DMS53 treated with DMSO at 0.1 percent for 48 hours (cell line): ENCODE data around the gene SLC1A3.
"Not testable (repeated sequence)": the region's sequence is repeated elsewhere in the genome, so short reads cannot be mapped to it uniquely, and the experiment has no call there.

Source experiments
- DNase-seq: peaks from one replicate; lab custom pipeline; 2025; ENCODE audit not compliant: unreplicated experiment; lab: John Stamatoyannopoulos, UW

SLC1A3 gene

DNA sequence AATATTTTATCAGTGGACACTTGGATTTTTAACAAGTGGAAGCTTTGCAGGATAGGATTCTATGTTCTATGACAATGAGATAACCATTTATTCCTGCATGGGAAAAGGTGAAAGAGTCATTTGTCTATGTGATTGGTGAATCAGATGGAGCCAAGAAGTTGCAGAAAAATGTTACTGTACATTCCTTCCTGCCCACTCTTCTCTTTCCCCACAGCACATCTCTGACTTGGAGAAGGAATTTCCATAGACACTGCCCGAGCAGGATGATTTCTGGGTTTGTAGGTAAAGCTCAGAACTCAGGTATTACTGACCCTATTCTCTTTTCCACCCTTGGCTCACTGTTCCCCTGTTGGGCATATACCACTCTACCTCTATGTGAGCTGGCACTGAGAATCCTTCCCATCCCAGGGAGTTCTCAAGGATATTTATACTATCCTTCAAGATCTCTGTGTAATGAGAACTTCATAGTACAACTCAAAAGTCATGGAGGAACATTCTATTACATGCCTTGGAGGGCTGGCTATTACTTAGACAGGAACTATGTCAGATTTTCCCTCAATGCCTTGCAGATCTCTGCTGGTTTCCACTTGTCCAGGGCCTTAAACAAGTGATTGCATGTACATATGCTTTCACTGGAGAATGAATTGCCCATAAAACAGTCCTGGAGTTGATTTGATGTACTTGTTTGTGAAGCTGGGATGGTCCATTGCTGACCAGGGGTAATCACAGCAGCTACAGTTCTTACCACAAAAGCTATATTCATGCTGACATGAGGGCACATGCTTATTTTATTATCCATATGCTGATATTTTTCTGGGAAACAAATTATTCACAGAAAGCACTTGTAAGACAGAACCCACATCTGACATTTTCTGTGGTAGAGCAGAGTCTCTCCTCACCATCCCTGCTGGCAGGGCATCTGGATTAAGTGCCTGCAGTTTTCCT lies 24.1 kb downstream of the SLC1A3 start:
- no peak for DNase-seq

DNA sequence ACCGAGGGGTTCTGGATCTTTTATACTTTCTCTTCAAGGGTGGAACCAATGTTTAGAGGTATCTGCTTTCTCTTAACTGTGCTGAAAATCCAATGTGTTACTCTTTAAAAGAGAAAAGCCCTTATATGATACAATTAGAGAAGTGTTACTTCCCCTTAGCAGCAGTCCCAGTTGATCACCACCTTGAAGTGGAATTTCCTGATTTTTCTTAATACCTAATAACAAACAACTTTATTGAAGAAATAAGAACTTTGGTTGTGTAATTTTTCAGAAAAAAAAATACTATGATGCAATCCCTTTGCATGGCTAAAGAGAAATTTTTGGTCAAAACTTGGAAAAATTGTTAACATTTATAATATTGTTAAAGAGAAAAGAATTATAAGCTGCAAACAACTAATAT lies 24.7 kb downstream of the SLC1A3 start:
- DNase-seq = no peak

DNA sequence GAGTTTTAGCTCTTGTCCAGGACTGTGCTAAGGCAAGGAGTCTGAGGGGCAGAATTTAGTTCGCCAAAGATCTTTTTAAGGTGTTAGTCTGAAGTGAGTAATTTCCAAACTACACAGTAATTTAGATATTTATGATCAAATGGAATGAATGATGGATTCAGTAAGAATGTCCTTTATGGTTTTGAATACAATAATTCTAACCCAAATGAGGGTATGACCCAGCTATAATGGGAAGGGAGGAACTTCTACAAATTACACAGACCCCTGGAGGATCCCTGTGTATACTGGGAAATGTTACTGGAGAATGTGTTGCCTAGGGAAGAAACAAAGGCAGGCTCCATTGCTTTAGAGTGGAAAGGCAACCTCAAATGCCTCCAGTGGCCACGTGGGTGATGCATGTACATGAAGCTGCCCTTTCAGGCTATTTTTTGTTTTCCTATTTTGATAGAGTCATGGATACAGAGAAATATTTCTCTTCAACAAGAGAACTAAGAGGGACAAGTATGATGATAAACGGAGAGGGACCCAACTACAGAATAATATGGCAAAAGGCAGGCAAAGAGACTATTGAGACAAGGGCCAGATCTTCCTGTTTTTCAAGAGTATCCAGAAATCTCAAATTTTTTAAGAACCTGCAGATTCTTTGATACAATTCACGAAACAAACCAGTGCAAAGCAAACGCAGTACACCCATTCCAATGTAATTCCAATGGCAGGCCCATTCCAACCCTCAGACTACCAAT lies 25.4 kb downstream of the SLC1A3 start:
- DNase-seq = no peak

DNA sequence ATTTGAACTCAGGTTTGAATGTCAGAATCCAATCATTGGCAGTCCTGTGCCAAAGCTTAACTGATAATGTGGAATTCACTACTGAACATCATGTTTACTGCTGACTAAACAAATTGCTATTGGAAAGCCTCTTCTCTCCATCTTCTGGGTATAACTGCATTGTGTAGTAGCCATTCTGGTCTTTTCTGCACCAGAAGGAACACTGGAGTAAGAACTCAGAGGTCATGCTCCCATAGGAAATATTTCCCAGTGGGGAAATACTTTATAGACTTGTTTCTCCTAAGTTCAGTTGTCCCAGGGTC lies 25.9 kb downstream of the SLC1A3 start:
- no peak for DNase-seq

DNA sequence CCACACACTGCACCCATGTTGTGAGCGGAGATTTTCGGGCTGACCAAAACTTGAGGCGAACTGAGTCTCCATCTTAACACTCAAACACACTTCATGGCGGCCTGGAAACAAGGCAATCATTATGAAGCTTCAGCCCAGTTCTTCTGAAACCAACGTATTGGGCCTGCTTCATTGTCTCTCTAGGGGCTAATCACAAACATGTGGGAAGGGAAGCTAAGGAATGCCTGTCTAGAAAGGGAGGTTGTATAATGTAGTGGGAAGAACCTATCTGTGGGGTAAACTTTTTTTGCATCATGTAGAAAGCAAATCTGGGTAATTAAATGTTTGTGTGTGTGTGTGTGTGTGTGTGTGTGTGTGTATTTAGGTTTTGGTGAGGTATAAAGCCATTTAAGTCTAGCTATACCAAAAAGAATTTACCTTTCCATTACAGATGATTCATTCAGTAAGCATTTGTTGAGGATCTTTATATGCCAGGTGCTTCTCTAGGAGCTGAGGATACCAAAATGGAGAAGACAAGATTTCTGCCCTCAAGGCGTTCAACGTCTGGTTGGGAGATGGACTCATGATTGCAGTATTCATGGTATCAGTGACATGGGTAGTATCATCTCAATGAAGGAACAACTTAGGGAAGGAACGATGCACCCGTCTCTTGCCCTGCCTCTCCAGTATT lies 29.4 kb downstream of the SLC1A3 start:
- DNase-seq = no peak

DNA sequence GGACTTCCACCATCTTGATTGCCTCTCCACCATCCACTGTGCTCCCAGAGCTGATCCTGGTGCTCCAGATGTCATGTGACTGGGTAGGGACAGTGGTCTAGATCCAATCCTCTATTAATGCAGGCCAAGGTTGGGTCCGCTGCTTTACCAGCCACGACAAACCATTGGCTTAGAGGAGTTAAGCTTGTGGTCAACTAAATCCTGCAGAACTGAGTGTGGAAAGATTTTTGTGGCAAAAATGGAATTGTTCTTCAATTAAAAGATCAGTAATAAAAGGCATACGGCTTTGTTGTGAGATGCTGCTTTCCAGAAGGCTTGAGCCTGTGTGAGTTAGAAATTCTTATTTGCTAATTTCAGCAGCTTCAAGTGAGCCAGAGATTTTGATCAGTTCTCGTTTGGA lies 30.7 kb downstream of the SLC1A3 start:
- DNase-seq = no peak

DNA sequence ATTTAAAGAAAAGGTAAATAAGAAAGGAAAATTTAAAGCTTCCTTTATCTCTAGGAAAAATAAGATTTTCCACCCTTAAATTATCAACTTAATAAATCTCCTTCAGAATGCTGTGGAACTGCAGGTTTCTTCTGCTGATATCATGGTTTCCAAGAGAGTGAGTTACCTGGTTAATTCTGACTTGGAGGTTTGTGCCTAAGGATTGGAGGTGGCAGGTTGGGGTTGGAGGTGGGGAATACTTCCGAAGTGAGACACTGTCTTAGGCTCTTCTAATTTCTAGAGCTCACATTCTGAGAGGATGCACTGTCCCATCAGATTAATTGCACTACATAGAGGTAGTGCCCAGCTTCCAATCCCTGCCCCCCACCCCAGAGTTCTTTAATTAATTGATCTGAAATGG lies 31.1 kb downstream of the SLC1A3 start:
- no peak for DNase-seq

DNA sequence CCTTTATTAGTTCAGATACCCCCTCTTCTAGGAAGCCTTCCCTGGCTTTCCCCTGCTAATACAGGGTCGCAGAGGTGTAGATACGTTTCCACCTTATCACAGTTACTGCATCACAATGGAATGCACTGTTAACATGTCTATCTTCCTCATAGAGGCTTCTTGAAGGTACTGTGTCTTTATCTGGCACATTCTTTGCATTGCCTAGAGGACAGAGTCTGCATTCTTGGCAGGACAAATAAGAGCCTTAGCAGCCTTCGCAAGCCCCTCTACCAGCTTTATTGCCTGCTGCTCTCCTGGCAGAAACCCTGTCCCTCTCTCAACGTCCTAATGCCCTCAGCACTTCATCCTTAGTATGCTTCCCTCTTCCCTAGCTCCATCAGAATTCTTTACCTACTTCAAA lies 31.6 kb downstream of the SLC1A3 start:
- DNase-seq = no peak

DNA sequence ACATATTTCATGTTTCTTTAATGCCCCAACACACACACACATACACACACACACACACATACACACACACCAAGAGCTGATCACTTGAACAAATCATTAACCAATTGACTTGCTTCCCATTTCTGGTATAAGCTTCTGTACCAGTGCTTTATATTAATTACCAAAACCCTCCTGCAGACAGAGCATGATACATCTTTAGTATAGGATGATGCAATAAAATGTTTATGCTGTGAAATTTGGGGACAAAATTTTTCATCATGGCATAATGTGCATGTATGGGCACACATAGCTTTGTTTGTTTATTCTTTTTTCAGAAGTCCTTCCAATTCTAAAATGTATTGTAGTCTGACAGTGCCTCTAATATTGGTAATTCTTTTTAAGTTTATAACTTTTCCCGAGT lies 34.5 kb downstream of the SLC1A3 start:
- no peak for DNase-seq

DNA sequence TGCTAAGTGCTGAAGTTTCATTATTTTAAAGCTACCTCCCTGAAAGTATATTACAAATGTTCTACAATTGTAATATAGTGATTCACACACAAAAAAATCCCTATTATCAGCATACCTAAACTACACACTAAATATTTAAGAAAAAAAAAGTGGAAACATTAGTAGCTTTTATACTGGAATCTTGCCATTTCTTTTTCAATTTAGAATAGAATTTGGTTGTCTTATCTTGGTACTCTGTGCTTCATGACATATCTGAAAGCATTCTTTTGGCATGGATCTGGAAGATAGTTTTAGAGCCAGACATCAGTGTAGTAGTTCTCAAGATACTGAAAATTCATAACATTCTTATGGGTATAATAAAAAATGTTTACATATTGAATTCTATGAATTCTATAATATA lies 35.0 kb downstream of the SLC1A3 start:
- DNase-seq = no peak

DNA sequence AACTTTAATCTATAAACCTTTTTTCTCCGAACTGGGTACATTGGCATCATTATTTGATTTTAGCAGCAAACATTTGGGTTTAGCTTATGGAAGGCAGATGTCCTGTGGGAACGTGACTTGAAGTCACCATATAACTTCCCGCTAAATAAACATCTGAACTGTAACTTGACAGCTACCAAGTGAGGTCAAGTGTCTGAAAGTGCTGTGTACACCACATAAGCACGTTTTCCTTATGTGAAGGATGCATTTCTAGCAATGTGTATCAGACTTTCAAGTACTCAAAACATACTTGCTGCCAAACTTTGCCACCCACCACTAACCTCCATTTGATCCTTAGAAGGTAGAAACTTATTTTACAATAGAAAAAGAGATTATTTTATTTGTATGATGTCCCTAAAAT lies 35.7 kb downstream of the SLC1A3 start:
- DNase-seq = peak; percentile 6

DNA sequence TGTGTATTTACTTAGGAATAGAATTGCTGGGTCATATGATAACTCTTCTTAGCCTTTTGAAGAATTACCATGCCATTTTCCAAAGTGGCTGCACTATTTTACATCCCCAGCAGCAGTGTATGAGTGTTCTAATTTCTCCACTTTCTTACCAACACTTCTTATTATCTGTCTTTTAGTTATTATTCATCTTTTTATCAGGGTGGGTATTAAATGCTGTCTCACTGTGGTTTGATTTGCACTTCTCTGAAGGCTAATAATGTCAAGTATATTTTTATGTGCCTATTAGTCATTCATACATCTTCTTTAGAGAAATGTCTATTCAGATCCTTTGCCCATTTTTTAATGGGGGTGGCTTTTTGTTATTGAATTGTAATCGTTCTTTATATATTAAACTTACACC lies 36.8 kb downstream of the SLC1A3 start:
- DNase-seq = no peak

DNA sequence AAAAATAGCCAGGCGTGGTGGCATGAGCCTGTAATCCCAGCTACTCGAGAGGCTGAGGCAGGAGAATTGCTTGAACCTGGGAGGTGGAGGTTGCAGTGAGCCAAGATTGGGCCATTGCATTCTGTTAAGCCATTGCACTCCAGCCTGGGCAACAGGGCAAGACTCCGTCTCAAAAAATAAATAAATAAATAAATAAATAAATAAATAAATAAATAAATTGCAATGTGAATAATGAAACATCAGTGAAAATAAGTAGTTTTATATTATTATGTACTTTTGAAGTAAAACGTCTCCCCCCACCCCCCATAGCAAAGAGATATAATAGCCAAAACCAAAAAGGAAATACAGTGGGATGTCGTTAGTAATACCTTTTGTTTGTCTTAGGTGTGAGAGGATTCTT lies 37.4 kb downstream of the SLC1A3 start:
- DNase-seq = not testable (repeated sequence)

DNA sequence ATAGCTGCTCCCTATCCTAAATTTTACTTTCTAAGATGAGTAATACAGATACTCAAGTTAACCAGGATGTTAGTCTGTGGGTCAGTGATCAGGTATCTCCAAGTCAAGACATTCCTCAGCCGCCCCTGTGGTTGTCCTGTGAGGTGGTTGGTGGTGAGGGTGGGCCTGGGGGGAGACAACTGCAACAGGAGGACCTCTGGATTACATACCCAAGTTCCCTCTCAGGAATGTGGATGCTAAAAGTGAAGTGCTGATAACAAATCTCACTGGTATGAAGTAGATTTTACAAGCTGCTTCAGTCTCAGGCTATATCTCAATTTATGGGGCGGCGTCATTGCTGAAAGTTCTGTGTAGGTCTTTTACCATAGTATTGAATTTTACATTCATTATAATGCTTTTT lies 38.3 kb downstream of the SLC1A3 start:
- DNase-seq = no peak

DNA sequence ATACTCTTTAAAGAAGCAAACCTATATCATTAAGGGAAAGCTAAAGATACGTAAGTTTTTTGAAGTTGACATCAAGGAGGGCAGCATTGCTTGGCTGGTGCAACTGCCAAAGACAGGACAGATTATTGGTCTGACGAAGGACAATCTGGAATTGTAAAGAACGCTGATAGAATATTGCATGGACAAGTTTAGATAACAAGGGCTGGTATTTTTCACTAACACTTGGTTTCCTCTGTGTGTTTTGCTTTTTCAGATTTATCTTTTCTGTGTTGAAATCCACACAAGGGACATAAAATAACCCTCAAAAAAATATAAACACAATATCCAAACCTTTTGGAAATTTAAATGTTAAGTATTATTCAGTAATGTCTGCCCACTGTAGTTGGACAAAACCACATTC lies 39.7 kb downstream of the SLC1A3 start:
- no peak for DNase-seq

DNA sequence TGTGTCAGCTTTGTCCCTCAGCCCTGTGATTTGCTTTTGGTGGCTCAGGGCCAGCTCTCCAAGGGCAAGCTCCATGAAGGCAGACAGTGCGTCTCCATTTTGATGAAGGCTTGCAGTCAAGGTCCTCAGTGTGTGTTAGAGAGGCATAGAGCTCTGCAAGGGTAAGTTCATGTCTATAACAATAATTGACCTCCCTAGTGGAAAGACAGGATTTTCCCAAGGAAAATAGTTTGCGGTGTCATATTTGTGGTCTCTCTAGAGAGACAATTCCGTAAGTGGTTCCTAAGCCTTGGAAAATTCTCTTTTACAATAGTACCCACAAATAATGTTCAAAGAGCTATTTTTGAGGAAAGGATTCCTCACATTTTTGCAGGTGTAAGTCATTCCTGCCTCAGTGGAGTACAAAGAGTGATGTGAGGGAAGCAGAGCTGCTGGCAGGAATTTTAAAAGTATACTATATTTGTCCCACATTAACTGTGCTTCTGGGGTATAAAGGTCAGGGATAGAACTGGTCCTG lies 40.2 kb downstream of the SLC1A3 start:
- no peak for DNase-seq

DNA sequence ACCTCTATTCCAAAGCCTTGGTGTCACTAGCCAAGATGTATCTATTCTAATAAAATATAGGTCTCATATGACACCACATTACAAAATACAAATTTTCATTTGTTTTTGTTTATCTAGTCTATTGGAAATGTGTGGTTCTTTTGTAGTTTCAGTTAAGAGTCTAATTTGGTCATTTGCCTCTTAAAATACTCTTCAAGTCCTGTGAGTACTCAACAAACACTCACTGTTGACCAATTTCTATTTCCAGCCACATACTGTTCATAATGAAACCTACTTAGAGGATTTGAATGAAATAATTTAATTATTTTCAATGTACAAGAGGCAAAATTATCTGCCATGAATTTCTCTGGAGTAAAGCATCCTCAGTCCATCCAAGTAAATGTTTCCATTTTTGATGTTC lies 40.6 kb downstream of the SLC1A3 start:
- DNase-seq = no peak

DNA sequence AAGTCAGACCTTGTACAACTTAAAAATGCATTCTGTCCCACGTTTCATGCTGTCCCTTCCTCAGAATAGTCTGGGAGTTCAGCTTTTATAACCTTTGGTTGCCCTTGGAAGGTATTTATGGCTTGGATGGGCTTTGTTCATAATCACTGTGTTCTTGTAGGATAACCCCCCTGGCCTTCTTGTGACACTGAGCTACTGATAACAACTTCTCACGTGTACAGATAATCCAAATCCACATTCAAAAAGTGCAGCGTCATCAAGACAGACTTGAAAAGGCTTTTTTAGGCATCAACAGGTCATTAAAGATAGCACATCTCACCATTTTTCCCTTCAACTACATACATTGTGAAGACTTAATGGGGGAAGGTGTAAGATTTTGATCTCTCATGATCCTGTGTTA lies 42.0 kb downstream of the SLC1A3 start:
- no peak for DNase-seq

DNA sequence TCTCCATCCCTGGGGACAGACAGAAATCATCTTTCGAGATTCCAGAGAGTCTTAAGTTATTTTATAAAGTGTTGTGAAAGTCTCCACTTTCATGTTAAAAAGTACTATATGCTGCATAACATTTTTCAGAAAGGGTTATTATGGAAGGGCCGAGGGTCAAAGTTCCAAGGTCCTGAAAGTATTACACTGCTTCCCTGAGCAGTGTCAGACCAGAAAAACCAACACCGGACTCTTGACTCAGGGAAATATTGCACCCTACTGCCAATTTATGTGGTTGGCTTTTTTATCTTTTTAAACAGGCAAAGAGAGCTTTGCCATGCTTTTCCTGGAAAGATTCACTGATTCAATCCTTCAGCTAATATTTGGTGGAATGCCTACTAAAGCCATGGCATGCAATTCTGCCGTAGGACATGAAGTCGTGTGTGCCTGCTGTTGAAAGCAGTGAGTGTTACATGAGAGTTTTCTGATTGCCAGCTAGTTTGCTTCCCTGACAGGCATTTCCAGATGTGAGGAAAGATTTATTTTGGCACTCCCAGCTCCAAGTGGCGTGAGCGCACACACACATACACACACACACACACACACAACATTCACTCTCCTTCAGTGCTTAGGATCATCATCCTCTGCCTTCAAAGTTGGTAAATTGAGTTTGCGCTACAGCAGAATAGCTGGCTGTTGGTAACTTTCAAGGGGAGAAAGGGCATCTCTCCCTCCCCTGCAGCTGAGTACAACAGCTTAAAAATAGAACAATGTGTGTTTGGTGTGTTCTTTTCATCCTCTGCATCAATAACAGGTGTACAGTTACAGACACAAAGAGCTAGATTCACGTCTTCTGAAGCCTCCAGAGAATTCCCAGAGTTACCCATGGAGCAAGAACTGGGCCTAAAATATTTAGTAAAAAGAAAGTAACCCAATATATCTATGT lies 45.6 kb downstream of the SLC1A3 start:
- DNase-seq = no peak

DNA sequence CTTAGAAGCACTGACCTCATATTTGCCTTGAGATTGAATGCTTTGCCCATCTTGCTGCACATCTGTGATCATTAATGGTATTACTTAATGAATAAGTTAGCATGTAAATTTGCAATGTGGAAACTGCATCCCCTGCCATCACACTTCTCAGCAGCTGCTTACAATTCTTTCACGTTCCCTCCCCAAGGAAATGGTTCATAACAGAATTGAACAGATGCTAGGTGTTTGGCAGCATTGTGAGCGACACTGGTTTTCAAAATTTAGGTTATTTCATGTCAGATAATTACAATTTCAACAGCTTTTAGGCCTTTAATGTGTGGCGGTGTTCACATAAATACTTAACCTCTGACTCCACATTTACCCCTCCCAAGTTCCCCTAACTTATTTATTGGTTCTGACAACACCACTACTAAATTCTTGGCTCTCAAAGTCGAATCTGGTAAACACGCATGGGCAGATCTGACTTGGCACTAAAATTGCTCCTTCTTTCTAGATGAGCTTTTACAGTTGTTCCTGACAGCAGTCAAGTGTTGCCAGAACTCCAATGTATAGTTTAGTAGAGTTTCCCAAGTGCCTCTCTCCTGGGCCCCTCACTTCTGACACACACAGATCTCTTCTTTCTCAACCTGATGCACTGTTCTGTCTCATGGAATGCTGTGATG lies 46.8 kb downstream of the SLC1A3 start:
- no peak for DNase-seq
